Activated CD8-positive, alpha-beta memory T cell treated with anti-CD3 and anti-CD28 coated beads, Interleukin-2, amount 50 U/mL, for 1 hour (primary cell): Measurements from ENCODE around the gene DOK3.

Experiments used
- DNase-seq: peaks from one replicate; pipeline ENCODE4 v3.0.0-alpha.2; 2020; ENCODE audit errors: extremely low read depth

DOK3 gene

GRCh38 chr5:177483994-177484901, 25.4 kb downstream of the DOK3 start:
- no peak for DNase-seq

GRCh38 chr5:177483042-177483441, 26.6 kb downstream of the DOK3 start:
- DNase-seq: no peak

GRCh38 chr5:177482359-177482795, 27.2 kb downstream of the DOK3 start:
- DNase-seq: no peak

- DNase-seq: no peak
These were observed 29.9 kb downstream of the DOK3 start for GRCh38 chr5:177479774-177480173.

- no peak for DNase-seq
These were observed 30.6 kb downstream of the DOK3 start for GRCh38 chr5:177478711-177479646.

DNA sequence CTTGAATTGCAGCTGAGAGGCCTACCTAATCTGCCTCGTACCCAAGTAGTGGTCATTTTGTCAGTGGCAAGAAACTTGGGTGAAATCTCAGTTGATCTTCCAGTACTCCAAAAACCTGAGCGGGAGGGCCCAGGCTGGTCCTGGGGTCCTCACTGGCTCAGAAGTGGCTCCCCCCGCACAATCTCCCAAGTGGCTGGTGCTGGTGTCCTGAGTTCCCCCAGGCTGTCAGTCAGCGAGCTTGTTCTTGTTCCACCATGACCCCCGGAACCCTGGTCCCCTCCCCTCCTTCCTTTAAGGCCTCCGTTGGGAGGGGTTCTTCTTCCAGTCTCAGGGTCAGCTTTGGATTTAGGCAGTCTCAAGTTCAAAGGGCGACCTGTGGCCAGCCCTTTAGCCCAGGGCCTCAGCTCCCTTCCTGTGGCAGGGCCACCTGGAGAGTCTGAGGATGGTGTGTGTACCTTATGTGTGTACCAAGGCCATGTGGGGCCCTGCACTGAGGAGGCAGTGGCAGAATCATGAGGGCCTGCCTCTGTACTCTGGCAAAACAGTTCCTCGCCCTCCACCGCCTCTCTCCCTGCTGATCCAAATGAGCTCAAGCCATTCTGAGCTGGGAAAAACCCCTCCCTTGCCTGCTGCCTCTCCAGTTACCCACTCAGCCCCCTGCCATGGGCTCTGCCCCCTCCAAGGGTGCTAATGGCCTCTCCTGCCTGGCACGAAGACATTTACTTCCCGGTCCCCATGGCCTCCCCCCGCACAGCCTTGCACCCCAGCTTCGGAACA, 31.7 kb downstream of the DOK3 start:
- no peak for DNase-seq

- no peak for DNase-seq
These were observed 32.9 kb downstream of the DOK3 start for GRCh38 chr5:177476531-177477233.

DNA sequence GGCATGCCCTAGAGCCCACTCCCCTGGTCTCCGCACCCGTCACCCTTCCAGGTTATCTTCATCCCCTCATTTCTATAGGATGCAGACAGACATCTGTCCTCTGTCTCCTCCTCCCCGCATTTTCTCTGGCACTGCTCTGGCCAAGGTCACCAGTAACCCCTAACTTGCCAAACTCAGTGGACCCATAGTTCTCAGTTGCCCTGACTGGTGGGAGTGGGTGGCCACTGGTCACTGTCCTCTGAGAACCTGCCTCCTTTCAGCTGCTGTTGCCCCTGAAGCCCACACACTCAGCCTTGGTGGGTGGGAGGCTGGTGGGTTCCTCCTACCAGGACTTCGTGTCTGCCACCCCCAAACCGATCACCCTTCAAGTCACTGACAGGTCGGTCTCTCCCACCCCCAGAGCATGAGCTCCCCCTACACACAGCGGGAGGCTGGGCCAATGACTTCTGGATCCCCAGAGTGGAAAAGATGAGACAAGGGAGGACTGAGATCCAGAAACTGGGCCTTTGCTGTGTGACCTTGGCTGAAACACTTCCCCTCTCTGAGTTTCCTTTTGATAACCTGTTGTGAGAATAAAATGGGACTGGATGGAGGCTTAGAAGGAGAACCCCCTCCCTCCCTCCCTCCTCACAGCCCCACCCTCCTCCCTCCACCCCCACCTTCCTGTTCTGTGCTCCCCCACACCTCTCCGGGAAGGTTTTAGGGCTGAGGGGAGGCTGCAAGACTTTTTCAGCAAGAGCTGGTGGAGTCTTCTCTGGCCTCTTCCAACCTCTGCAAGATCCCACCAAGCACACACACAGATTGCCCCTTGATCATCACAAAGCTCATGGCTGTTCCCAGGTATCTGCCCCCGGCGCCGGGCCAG, 33.8 kb downstream of the DOK3 start:
- DNase-seq: no peak

GRCh38 chr5:177474846-177475562, 34.6 kb downstream of the DOK3 start:
- DNase-seq: no peak

DNA sequence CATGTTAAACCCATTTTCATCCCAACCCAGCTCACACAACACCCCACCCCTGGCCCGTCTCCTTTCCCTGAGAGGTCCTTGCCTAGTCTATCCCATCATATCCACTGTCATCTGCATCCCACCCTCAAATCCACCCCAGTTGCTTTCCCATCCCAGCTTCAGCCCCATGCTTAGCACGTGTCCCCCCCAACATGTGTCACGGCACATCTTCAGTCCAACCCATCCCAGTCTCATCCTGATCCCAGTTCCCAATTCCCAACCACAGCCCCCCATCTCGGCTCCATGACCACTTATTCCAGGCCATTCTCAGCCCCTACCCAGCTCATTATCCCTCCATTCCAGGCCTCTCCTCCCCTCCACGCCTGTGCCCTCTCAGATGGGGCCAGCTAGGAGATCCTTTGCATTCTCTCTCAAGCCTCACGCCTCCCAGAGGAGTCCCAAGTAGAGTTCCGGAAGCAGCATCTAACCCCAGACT, 35.6 kb downstream of the DOK3 start:
- DNase-seq: no peak

DNA sequence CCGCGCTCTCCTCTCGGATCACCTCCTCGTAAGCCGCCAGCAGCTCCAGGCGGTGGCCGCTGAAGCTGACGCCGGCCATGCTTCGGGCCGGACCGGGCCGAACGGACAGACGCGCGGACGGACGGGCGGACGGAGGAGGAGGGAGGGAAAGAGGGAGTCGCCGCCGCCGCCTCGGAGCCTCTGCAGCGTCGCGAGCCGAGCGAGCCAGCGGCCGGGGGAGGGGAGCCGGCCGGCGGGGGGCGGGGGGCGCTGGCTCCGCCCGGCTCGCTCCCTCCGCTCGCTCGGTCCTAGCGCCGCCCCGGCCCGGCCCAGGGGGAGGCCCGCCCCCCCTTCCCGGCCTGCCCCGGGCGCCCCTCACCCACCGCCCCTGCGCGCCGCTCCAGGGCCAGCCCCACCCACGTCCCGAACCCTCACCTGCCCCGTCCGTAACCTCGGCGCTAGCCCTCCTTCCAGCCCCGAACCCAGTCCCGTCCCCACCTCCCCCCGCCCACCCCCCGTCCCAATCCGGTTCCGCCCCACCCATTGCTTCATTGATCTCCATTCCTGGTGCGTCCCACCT, 36.1 kb downstream of the DOK3 start, which contains the start of gene DBN1:
Gene DBN1 (minus strand): TSS at position 192 of the 559 bp plus-strand sequence. CDS start 113 bp downstream, at position 79.
- no peak for DNase-seq

DNA sequence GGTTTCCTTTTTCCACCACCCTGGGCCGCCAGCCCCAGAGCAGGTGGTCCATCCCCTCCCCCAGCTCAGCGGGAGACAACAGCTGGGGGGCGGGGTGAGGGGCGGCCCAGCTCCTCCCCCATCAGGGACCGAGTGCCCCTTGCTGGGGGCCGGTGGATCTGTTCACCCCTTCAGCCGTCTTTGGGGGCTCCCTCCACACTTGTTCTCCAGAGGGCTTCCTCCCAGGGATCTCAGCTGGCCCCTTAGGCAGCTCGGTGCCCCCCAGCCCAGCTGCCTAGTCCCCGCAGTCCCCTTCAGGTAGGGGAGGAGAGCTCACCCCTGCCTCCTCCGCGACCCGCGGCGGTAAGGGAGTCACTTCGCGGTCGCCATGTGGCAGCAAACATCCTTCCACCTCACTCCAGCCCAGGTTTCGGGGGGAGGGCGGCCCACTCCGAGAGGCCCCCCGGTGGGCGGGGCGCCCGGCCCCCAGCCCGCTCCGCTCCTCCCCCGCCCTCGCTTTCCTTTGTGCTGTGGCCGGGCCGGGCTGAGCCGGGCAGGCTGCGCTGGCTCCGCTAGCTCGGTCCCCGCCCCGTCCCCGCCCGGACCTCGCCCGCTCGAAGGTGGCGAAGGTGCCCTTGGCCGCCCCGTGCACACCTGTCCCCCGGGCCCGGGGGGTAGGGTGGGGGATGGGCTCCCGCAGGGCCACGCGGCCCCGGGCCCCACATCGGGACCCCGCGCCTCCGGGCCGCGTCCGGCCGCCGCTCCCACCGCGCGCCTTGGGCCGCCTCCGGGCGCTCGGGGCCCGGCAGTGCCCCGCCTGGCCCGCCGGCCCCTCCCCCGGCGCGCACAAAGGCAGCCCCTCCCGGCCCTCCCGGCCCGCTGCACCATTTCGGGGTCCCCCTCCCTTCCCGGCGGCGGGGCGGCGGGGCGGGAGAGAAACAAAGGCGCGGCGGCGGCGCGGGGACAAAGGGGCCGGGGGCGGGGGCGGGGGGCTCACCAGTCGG, 36.9 kb downstream of the DOK3 start:
- no peak for DNase-seq

DNA sequence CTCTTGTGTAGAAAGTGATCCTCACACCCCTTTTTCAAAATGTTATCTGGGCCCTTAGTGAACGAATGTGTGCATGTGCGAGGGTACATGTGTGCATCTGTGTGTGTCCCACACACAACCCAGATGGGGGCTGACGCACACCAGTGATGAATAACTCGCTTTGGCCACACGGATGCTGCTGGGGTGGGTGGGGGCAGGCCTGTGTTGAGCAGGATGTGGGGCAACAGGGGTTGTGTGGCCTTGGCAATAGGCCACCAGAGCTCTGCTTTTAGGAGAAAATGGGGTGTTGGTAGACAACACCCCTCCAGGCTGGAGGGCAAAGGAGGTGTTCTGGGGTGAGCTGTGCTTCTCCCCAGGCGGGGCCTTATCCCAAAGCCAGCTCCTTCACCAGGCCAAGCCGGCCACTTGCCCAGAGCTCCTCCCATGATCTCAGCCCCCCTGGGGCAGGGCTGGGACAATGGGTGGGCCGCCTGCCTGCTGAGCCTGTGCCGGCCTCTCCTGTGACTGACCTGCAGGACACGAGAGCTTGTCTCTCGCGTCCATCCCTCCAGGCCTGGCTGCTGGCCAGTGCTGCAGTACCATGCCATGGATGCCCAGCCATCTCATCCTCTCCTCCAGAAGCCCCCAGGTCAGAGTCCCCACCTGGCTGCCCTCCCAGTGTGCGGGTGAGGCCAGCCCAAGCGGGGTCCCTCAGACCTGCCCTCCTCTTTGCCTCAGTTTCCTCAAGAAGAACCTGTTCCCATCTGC, 37.8 kb downstream of the DOK3 start:
- DNase-seq: no peak

DNA sequence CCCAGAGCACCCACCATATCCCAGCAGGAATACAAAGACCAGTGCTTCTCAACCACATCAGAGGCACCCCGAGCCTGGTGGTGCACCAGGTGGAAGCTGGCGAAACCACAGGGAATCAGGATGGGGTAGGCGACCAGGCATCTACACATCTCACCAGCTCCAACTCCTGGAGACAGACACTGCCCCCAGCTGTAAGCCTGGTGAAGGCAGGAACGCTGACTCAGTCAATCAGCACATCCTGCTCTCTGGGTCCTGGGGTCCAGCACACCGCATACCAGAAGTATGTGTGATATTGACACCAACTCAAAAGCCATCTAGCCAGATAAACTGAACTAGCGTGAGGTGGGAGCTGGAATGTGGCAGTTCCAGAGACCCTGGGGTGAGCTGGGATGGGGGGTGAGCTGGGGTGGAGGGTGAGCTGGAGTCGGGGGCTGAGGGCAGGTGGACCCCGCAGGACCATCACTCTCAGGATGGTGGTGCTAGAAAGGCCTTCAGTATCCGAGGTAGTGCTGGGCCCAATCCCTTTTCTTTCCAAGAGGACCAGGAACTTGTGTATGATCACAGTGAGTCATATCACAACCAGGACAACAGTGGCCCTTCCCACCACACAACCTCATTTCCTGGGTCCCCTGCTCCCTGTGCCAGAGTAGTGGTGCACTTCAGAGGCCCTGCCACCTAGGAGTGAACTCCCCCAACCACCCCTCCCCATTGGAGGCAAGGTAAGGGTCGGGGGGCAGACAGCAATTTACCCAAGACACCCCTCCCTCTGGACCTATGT, 38.7 kb downstream of the DOK3 start:
- no peak for DNase-seq

GRCh38 chr5:177469750-177470525, 39.7 kb downstream of the DOK3 start:
- no peak for DNase-seq
